Activated CD8-positive, alpha-beta T cell treated with anti-CD3 and anti-CD28 coated beads for 36 hours (primary cell): ENCODE measurements around the gene OR6K2. TPM values are rescaled to one million over a fixed set of nuclear protein-coding genes. Genes with fewer than 3 reads are reported as not detected.

Experiments used
- ATAC-seq: fragments of 200-7000 bp; cut with Tn5 transposase; one replicate; pipeline ENCODE4 v1.10.0; 2021; ENCODE audit warnings: mild to moderate bottlenecking, moderate library complexity
- CTCF ChIA-PET: fragments of 350-600 bp; sonication (Branson Sonifier 250); formaldehyde crosslinking; loops from one replicate; lab custom pipeline; 2021; ENCODE audit warnings: antibody characterized with exemption; lab: Charles Lee
- POLR2A ChIA-PET: fragments of 350-600 bp; sonication (Branson Sonifier 250); formaldehyde crosslinking; loops from one replicate; lab custom pipeline; 2021; ENCODE audit warnings: antibody characterized with exemption; lab: Charles Lee
- DNase-seq: peaks from one replicate; pipeline ENCODE4 v3.0.0-alpha.2; 2020
- H3K27ac Mint-ChIP-seq: one replicate; pipeline ENCODE4 v1.8.0; 2021; ENCODE audit warnings: mild to moderate bottlenecking, mixed read lengths
- H3K27me3 Mint-ChIP-seq: one replicate; pipeline ENCODE4 v1.8.0; 2021; ENCODE audit warnings: mixed read lengths
- H3K36me3 Mint-ChIP-seq: one replicate; pipeline ENCODE4 v1.8.0; 2021; ENCODE audit warnings: low read depth, mixed read lengths
- H3K4me1 Mint-ChIP-seq: one replicate; pipeline ENCODE4 v1.8.0; 2021; ENCODE audit warnings: low read depth, mixed read lengths
- H3K4me3 Mint-ChIP-seq: one replicate; pipeline ENCODE4 v1.8.0; 2021; ENCODE audit warnings: mild to moderate bottlenecking, moderate library complexity, mixed read lengths
- H3K9me3 Mint-ChIP-seq: one replicate; pipeline ENCODE4 v1.8.0; 2021; ENCODE audit warnings: mixed read lengths
- CTCF ChIP-seq: fragments of 200-600 bp; IDR thresholded peaks from one replicate; pipeline ENCODE4 v1.8.0; 2022; ENCODE audit warnings: antibody characterized with exemption, mild to moderate bottlenecking
- intact Hi-C: fragments of 100-400 bp; cut with micrococcal nuclease; formaldehyde crosslinking; loops from one replicate; pipeline ENCODE4 v1.10.0; 2022
- total RNA-seq, 2 experiments: library from RNA; stranded (reverse); gene quantifications; one replicate each; pipeline ENCODE4 v1.2.3, GENCODE V29; 2021

OR6K2 gene
- not detected for total RNA-seq

- Mint-ChIP-seq H3K27ac (no peak within 1 kb of the TSS), H3K4me3 (no peak within 1 kb of the TSS), H3K36me3 (no peaks in the 10 kb centered on the region), H3K27me3 (peaks cover 3% of the 10 kb centered on the region), H3K4me1 (no peaks in the 10 kb centered on the region), H3K9me3 (no peaks in the 10 kb centered on the region)
- DNase-seq (no peak), ATAC-seq (no peak)
- ChIA-PET POLR2A (no interaction called here), CTCF (no interaction called here)
- intact Hi-C loops = no loop called here
- no peak for TF ChIP-seq CTCF
These were observed at the start of gene OR6K2 for GRCh38 chr1:158700552-158700951. TSS of gene OR6K2 (minus strand) at chr1:158700652. CDS start at chr1:158700652, 0 bp downstream.

GRCh38 chr1:158735848-158736247 lies 35.4 kb upstream of the OR6K2 start:
- Mint-ChIP-seq H3K4me3 (no peak overlapping the region), H3K27ac (no peak overlapping the region), H3K4me1 (no peaks in the 10 kb centered on the region), H3K9me3 (no peaks in the 10 kb centered on the region), H3K36me3 (no peaks in the 10 kb centered on the region), H3K27me3 (peaks cover 24% of the 10 kb centered on the region)
- no peak for ATAC-seq
- no peak for DNase-seq
- intact Hi-C loops = no loop called here
- no peak for TF ChIP-seq CTCF
- CTCF ChIA-PET = no interaction called here
- POLR2A ChIA-PET = no interaction called here

- ChIA-PET POLR2A (no interaction called here), CTCF (no interaction called here)
- Mint-ChIP-seq H3K36me3 (no peaks in the 10 kb centered on the region), H3K27ac (no peak overlapping the region), H3K27me3 (peaks cover 14% of the 10 kb centered on the region), H3K9me3 (no peaks in the 10 kb centered on the region), H3K4me3 (no peak overlapping the region), H3K4me1 (no peaks in the 10 kb centered on the region)
- intact Hi-C loops = no loop called here
- no peak for ATAC-seq
- no peak for DNase-seq
- no peak for TF ChIP-seq CTCF
These were observed 32.1 kb upstream of the OR6K2 start for GRCh38 chr1:158732524-158732923.

GRCh38 chr1:158731707-158732106 lies 31.3 kb upstream of the OR6K2 start:
- no peak overlapping the region for H3K4me3 Mint-ChIP-seq
- TF ChIP-seq CTCF = no peak
- H3K4me1 Mint-ChIP-seq = no peaks in the 10 kb centered on the region
- no peak overlapping the region for H3K27ac Mint-ChIP-seq
- CTCF ChIA-PET = no interaction called here
- DNase-seq = no peak
- H3K9me3 Mint-ChIP-seq = no peaks in the 10 kb centered on the region
- POLR2A ChIA-PET = no interaction called here
- no peaks in the 10 kb centered on the region for H3K36me3 Mint-ChIP-seq
- peaks cover 13% of the 10 kb centered on the region for H3K27me3 Mint-ChIP-seq
- intact Hi-C loops = no loop called here
- ATAC-seq = no peak

- Mint-ChIP-seq H3K27ac (no peak overlapping the region), H3K4me3 (no peak overlapping the region), H3K36me3 (no peaks in the 10 kb centered on the region), H3K4me1 (no peaks in the 10 kb centered on the region), H3K9me3 (no peaks in the 10 kb centered on the region), H3K27me3 (peaks cover 14% of the 10 kb centered on the region)
- ChIA-PET POLR2A (no interaction called here), CTCF (no interaction called here)
- ATAC-seq (no peak), DNase-seq (no peak)
- intact Hi-C loops = no loop called here
- no peak for TF ChIP-seq CTCF
These were observed 30.0 kb upstream of the OR6K2 start for GRCh38 chr1:158730453-158730852.
